Measurements from ENCODE around the gene SCLY. TPM values are rescaled to one million over a fixed set of nuclear protein-coding genes. Genes with fewer than 3 reads are reported as not detected.

Gene SCLY
- polyA plus RNA-seq, 4 donors, result 21.6 to 33.9 (median 32.1) TPM

GRCh38 chr2:238069021-238069709 lies 8.4 kb downstream of the SCLY start:
- no peak for DNase-seq (ENCODE audit: low read depth in 4 of 4, low spot score in 2 of 4)

GRCh38 chr2:238069877-238070276 lies 9.1 kb downstream of the SCLY start:
- no peak for DNase-seq (ENCODE audit: low read depth in 4 of 4, low spot score in 2 of 4)

- no peak for DNase-seq (ENCODE audit: low read depth in 4 of 4, low spot score in 2 of 4)
Observed at GRCh38 chr2:238075397-238075796, 14.6 kb downstream of the SCLY start.

- DNase-seq (ENCODE audit: low read depth in 4 of 4, low spot score in 2 of 4), result no peak
Observed at GRCh38 chr2:238077292-238077691, 16.5 kb downstream of the SCLY start.

GRCh38 chr2:238079874-238080327 lies 19.1 kb downstream of the SCLY start:
- DNase-seq (ENCODE audit: low read depth in 4 of 4, low spot score in 2 of 4), result no peak

- DNase-seq (ENCODE audit: low read depth in 4 of 4, low spot score in 2 of 4), result no peak
Observed at GRCh38 chr2:238080518-238080917, 19.7 kb downstream of the SCLY start.

- DNase-seq (ENCODE audit: low read depth in 4 of 4, low spot score in 2 of 4), result no peak
Observed at GRCh38 chr2:238081150-238081549, 20.3 kb downstream of the SCLY start.

GRCh38 chr2:238081561-238081960 lies 20.8 kb downstream of the SCLY start:
- DNase-seq (ENCODE audit: low read depth in 4 of 4, low spot score in 2 of 4), result no peak

GRCh38 chr2:238082151-238082550 lies 21.4 kb downstream of the SCLY start:
- no peak for DNase-seq (ENCODE audit: low read depth in 4 of 4, low spot score in 2 of 4)

- no peak for DNase-seq (ENCODE audit: low read depth in 4 of 4, low spot score in 2 of 4)
Observed at GRCh38 chr2:238082827-238083226, 22.0 kb downstream of the SCLY start.

GRCh38 chr2:238083919-238084318 lies 23.1 kb downstream of the SCLY start:
- no peak for DNase-seq (ENCODE audit: low read depth in 4 of 4, low spot score in 2 of 4)

- DNase-seq (ENCODE audit: low read depth in 4 of 4, low spot score in 2 of 4), result no peak
Observed at GRCh38 chr2:238084761-238085160, 24.0 kb downstream of the SCLY start.

GRCh38 chr2:238085899-238086298 lies 25.1 kb downstream of the SCLY start:
- DNase-seq (ENCODE audit: low read depth in 4 of 4, low spot score in 2 of 4), result no peak

GRCh38 chr2:238087211-238087610 lies 26.4 kb downstream of the SCLY start:
- DNase-seq (ENCODE audit: low read depth in 4 of 4, low spot score in 2 of 4), result no peak

GRCh38 chr2:238090887-238091286 lies 30.1 kb downstream of the SCLY start:
- DNase-seq (ENCODE audit: low read depth in 4 of 4, low spot score in 2 of 4), result no peak

GRCh38 chr2:238091436-238092060 lies 30.7 kb downstream of the SCLY start:
- DNase-seq (ENCODE audit: low read depth in 4 of 4, low spot score in 2 of 4), result no peak

GRCh38 chr2:238092486-238093035 lies 31.8 kb downstream of the SCLY start:
- DNase-seq (ENCODE audit: low read depth in 4 of 4, low spot score in 2 of 4), result no peak

GRCh38 chr2:238093181-238094140 lies 32.7 kb downstream of the SCLY start:
- no peak for DNase-seq (ENCODE audit: low read depth in 4 of 4, low spot score in 2 of 4)

GRCh38 chr2:238094438-238095022 lies 33.7 kb downstream of the SCLY start:
- no peak for DNase-seq (ENCODE audit: low read depth in 4 of 4, low spot score in 2 of 4)

- no peak for DNase-seq (ENCODE audit: low read depth in 4 of 4, low spot score in 2 of 4)
Observed at GRCh38 chr2:238095143-238095542, 34.3 kb downstream of the SCLY start.

Data from left renal cortex interstitium (tissue), 4 donors.